ENCODE data around the gene SSC4D.

SSC4D gene

DNA sequence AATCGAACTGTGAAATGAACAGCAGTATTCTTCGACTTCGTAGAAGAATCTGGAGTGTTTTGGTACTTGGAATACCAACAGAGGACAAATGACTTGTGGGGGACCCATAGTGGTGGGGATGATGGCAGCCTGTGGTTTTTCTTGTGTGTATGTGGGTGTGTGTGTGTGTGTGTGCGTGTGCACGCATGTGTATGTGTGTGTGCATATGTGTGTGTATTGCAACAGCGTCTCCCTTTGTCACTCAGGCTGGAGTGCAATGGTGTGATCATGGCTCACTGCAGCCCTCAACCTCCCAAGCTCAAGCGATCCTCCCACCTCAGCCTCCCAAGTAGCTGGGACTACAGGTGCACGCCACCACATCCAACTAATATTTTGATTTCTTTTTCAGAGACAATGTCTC lies 41.3 kb downstream of the SSC4D start:
- TF ChIP-seq TAF1 (IDR thresholded peaks at IDR 0.05; ENCODE audit: borderline replicate concordance, insufficient read depth, low read length), result no peak
- no peak for TF ChIP-seq POLR2AphosphoS5 (IDR thresholded peaks at IDR 0.05; ENCODE audit: low read depth, low read length)
- no peak for TF ChIP-seq FOXP2 (optimal IDR thresholded peaks at IDR 0.05; ENCODE audit: borderline replicate concordance, extremely low read depth, extremely low read length, insufficient read depth)
- TF ChIP-seq, protein P1, sequence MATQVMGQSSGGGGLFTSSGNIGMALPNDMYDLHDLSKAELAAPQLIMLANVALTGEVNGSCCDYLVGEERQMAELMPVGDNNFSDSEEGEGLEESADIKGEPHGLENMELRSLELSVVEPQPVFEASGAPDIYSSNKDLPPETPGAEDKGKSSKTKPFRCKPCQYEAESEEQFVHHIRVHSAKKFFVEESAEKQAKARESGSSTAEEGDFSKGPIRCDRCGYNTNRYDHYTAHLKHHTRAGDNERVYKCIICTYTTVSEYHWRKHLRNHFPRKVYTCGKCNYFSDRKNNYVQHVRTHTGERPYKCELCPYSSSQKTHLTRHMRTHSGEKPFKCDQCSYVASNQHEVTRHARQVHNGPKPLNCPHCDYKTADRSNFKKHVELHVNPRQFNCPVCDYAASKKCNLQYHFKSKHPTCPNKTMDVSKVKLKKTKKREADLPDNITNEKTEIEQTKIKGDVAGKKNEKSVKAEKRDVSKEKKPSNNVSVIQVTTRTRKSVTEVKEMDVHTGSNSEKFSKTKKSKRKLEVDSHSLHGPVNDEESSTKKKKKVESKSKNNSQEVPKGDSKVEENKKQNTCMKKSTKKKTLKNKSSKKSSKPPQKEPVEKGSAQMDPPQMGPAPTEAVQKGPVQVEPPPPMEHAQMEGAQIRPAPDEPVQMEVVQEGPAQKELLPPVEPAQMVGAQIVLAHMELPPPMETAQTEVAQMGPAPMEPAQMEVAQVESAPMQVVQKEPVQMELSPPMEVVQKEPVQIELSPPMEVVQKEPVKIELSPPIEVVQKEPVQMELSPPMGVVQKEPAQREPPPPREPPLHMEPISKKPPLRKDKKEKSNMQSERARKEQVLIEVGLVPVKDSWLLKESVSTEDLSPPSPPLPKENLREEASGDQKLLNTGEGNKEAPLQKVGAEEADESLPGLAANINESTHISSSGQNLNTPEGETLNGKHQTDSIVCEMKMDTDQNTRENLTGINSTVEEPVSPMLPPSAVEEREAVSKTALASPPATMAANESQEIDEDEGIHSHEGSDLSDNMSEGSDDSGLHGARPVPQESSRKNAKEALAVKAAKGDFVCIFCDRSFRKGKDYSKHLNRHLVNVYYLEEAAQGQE (IDR thresholded peaks at IDR 0.05; ENCODE audit: insufficient read depth in 1 of 2, low read depth in 2 of 2, low read length in 2 of 2), result no peak
- TF ChIP-seq SIN3A (IDR thresholded peaks at IDR 0.05; ENCODE audit: borderline replicate concordance, insufficient read depth, low read length), result no peak

DNA sequence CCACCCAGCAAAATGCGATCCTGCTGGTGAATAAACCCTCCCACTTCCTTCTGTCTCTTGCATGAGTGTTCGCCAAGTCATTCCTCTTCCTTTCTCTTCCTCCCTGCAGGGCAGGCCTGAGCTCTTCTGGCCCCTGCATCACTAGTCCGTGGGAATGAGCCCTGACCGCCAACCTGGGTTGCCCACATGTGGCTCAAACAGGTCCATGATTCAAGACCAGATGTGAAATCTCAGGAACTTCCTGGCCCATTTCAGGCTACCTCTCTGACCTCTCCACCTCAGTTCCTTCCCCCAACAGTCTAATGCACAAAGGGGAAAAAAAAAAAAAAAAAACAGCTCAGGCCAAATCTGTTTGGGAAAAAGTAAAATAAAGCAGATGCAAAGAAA lies 45.3 kb downstream of the SSC4D start:
- TF ChIP-seq FOXP2 (optimal IDR thresholded peaks at IDR 0.05; ENCODE audit: borderline replicate concordance, extremely low read depth, extremely low read length, insufficient read depth) (no peak), POLR2AphosphoS5 (IDR thresholded peaks at IDR 0.05; ENCODE audit: low read depth, low read length) (0 out of 2 replicates have a peak, but pooled peaks have one; percentile 57), SIN3A (IDR thresholded peaks at IDR 0.05; ENCODE audit: borderline replicate concordance, insufficient read depth, low read length) (no peak), TAF1 (IDR thresholded peaks at IDR 0.05; ENCODE audit: borderline replicate concordance, insufficient read depth, low read length) (no peak)
- TF ChIP-seq, protein P1 (IDR thresholded peaks at IDR 0.05; ENCODE audit: insufficient read depth in 1 of 2, low read depth in 2 of 2, low read length in 2 of 2), result no peak

DNA sequence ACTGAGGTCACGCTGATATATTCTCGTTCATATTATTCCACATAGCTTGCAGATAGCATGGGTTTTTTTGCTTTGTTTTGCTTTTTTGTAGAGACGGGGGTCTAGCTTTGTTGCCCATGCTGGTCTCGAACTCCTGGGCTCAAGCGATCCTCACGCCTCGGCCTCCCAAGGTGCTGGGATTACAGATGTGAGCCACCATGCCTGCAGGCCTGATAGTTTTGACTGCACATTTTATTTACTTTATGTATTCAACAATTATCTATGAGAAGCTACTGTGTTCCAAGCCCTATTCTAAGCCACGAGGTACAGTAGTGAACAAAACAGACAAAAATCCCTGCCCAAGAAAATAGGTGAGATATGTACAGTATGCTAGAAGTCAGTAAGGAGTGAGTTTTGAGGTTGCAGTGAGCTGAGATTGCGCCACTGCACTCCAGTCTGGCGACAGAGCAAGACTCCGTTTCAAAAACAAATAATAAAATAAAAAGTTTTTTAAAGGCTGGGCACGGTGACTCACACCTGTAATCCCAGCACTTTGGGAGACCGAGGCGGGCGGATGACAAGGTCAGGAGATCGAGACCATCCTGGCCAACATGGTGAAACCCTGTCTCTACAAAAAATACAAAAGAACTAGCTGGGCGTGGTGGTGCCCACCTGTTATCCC lies 49.4 kb downstream of the SSC4D start:
- no peak for TF ChIP-seq FOXP2 (optimal IDR thresholded peaks at IDR 0.05; ENCODE audit: borderline replicate concordance, extremely low read depth, extremely low read length, insufficient read depth)

DNA sequence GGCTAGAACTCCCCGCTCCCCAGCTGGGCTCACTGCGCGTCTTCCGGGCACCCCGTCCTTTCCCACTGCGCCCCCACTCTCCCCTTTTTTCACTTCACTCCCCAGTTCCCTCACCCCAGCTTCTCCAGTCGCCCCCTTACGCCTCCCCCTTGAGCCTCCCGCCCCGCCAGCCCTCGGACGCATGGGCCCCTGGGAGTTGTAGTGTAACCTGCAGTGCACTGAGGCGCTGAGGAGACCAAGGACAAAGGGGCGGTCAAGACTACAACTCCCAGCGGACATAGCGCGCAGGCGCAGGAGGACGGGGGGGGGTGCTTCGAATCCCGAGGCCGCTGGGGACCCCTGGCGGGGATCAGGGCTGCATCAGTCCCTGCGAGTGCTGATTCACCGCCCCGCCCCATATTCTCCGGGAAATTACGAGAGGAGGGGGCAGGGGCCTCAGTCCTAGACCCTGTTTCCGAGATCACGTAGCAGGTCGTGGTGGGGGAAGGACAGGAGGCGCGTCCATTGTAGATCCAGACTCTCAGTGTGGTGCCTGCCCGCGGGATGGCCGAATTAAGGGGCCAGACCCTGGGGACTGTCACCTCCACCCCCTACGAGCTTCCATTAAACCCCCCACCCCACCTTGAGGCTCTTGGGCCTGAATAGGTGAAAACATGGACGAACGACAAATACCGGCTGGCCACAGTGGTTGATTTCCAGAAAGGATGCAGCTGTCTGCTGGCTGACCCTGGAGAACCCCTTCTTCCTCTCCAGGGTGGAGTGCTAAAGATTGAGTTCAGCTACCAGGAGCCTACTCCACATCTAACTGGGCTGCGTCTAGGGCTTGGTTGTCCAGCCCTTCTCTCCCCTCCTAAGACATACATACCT lies 50.2 kb downstream of the SSC4D start:
- TF ChIP-seq, protein P1 (IDR thresholded peaks at IDR 0.05; ENCODE audit: insufficient read depth in 1 of 2, low read depth in 2 of 2, low read length in 2 of 2), result no peak; a peak in 1 of 4 replicates
- TF ChIP-seq TAF1 (IDR thresholded peaks at IDR 0.05; ENCODE audit: borderline replicate concordance, insufficient read depth, low read length) (no peak), FOXP2 (optimal IDR thresholded peaks at IDR 0.05; ENCODE audit: borderline replicate concordance, extremely low read depth, extremely low read length, insufficient read depth) (peak; percentile 77), SIN3A (IDR thresholded peaks at IDR 0.05; ENCODE audit: borderline replicate concordance, insufficient read depth, low read length) (no peak), POLR2AphosphoS5 (IDR thresholded peaks at IDR 0.05; ENCODE audit: low read depth, low read length) (peak; percentile 71)

DNA sequence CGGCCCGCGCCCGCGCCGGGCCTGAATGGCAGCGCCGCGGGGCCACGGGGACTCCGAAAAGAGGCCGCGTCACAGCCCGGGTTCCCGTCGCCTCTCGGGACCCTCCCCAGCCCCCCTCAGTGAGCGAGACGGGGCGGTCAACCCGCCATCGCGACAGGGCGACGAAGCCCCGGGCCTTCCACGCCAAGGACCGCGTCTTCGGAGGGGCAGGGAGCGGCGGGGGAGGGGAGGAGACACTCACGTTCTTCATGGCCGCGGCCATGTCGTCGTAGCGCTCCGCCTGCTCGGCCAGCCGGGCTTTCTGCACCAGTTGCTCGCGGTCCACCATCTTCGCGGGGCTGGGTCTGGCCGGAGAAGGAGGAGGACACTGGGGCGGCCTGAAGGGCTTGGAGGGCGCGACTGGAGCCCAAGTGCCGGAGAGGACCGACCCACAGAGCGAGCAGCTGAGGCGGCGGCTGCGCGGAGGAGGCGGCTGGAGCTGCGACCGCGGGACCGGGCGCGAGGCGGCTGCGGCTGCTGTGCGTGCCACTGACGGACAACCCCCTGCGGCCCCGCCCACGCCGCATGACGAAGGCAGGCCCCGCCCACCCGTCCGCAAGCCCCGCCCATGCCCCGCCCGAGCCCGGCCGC lies 50.9 kb downstream of the SSC4D start, which contains the start of gene YWHAG:
Gene YWHAG (minus strand): TSS at position 511 of the 630 bp plus-strand sequence. CDS start 183 bp downstream, at position 328.
- TF ChIP-seq POLR2AphosphoS5 (IDR thresholded peaks at IDR 0.05; ENCODE audit: low read depth, low read length) (peak; percentile 99), SIN3A (IDR thresholded peaks at IDR 0.05; ENCODE audit: borderline replicate concordance, insufficient read depth, low read length) (no peak; the same call in none of the 2 replicates), TAF1 (IDR thresholded peaks at IDR 0.05; ENCODE audit: borderline replicate concordance, insufficient read depth, low read length) (peak; percentile 85), FOXP2 (optimal IDR thresholded peaks at IDR 0.05; ENCODE audit: borderline replicate concordance, extremely low read depth, extremely low read length, insufficient read depth) (peak; percentile 93)
- TF ChIP-seq, protein P1 (IDR thresholded peaks at IDR 0.05; ENCODE audit: insufficient read depth in 1 of 2, low read depth in 2 of 2, low read length in 2 of 2), result peak in 1 of 2 experiments; percentile 44; a peak in 1 of 4 replicates
